Frontal cortex (tissue), 4 donors: Measurements from ENCODE around the gene PEPD. TPM values are rescaled to one million over a fixed set of nuclear protein-coding genes. Genes with fewer than 3 reads are reported as not detected.

Source experiments
- DNase-seq, 2 donors: peaks; one replicate each; pipeline ENCODE4 v3.0.0; 2012; ENCODE audit warnings: low spot score in 2 of 2
- FAIRE-seq: peaks from 2 replicates; lab custom pipeline; 2012; peaks lifted over from hg19 to GRCh38; lab: Jason Lieb, UNC
- total RNA-seq: library from RNA; depleted of rRNA; stranded (reverse); fragments of >200 nt; gene quantifications from one replicate; pipeline ENCODE4 v1.2.3, GENCODE V29; 2014
- donor health status: control.
- donor health status: control.
- donor health status: control.

PEPD gene
- total RNA-seq, 1 donor from 2014 or later, result 28.1 TPM

GRCh38 chr19:33464010-33464732 lies 57.4 kb downstream of the PEPD start:
- FAIRE-seq (no peak), DNase-seq (no peak)

DNA sequence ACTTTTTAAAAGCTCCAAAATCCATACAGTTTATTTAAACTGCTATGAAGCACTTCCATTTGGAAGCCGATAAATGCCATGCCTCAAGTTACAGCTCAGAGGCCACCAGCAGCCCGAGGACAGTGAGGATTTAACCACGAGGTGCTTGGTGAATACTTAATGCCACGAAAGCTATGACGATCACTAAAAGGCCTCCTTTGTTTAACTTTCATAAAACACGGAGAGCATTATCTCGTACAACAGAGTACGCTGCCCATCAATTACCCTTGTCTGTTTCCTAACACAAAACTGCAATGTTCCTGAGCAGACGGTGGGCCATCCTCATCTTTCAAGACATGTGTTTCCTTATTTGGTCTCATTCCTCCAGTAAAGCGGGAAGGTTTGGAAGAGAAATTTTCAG lies 58.4 kb downstream of the PEPD start:
- DNase-seq (peak in 1 of 2 donors; percentile 33), FAIRE-seq (no peak)

DNA sequence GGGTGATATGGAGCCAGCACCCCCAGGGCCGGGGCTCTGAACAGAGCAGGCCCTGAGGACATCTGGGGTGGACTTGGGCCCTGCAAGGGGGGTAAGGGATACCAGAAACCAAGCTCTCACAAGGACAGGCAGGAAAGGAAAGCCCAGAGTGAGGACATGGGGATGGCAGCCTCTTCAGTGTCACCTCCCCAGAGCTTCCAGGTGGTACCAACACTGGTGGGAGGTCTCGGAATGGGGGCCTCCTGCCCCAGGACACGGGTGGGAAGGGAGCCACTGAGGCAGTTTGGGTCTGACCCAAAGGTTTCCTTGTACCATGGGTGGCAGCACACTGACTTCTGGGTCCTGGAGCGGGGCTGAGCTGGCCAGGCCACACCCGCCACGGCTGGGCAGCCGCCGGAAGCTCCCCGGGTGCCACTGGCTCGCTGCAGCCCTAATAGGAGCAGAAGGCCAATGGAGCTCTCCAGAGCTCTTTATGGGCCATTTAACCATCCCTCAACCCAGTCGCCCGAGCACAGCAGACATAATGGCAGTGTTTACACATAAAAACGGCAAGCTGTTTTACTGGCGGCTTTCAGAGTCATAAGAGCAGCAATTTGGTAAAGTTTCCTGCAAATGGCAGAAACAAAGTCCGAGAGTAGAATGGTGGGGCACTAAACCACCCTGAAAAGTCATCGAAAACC lies 59.3 kb downstream of the PEPD start:
- FAIRE-seq, result no peak

GRCh38 chr19:33461256-33462111 lies 60.1 kb downstream of the PEPD start:
- FAIRE-seq (no peak), DNase-seq (no peak)

More for the DNA sequence above, 59.3 kb downstream of the PEPD start:
- DNase-seq, result no peak

- FAIRE-seq (no peak), DNase-seq (no peak)
Observed at GRCh38 chr19:33460221-33460908, 61.2 kb downstream of the PEPD start.

DNA sequence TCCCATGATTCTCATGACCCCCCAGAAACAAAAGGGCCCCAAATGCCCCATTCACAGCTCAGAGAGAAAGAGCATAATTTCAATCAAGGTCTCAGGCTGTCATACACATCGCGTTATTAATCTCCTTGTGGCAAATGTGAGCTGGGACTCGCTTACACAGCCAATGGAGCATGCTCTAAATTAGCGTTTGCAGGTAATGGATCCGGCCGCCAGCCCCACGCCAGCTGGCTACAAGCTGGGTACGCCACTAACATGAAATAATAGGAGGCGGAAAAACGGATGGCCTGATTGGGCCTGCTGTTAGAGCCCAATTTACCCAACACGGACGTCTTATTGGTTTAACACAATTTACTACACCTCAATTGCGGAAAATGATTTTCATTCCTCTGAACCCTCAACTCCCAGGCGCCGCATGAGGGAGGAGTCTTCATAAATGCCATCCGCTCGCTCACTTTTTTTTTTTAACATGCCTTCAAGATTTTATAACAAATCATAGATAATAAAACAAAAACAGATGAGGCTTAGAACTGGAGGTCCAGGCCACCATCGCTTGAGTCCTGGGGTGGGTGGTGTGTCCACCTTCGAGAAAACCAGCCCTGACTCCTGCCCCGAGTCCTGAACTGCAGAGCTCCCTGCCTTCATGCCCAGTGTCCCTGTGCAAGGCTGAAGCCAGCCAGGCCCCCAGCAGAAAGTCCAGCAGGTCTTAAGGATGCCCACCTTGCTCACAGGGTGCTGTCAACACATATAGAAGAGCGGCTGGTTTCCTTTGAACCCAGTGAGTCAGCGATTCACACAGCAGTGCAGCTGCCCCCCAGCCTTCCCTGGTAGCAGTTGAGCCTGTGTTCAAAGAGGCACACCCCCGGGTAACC lies 62.1 kb downstream of the PEPD start:
- DNase-seq (no peak), FAIRE-seq (no peak)

- no peak for FAIRE-seq
Observed at GRCh38 chr19:33458807-33459206, 62.8 kb downstream of the PEPD start.

DNA sequence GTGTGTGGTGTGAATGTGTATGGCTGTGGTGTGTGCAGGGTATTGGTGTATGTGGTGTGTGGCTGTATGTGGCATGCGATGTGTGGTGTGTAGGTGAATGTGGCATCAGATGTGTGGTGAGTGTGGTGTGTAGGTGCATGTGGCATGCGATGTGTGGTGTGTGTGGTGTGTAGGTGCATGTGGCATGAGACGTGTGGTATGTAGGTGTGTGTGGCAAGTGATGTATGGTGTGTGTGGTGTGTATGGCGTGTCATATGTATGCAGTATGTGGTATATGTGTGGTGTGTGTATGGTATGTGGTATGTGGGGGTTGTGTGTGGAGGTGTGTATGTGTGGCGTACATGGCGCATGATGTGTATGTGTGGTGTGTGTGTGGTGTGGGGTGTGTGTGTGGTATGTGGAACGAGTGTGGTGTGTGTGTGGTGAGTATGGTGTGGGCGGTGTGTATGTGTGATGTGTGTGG lies 63.4 kb downstream of the PEPD start:
- no peak for DNase-seq
- FAIRE-seq, result no peak

More at GRCh38 chr19:33458807-33459206, 62.8 kb downstream of the PEPD start:
- DNase-seq, result no peak

GRCh38 chr19:33456845-33457220 lies 64.8 kb downstream of the PEPD start:
- DNase-seq, result no peak

GRCh38 chr19:33456076-33456844 lies 65.3 kb downstream of the PEPD start:
- FAIRE-seq, result no peak

More at GRCh38 chr19:33456845-33457220, 64.8 kb downstream of the PEPD start:
- no peak for FAIRE-seq

DNA sequence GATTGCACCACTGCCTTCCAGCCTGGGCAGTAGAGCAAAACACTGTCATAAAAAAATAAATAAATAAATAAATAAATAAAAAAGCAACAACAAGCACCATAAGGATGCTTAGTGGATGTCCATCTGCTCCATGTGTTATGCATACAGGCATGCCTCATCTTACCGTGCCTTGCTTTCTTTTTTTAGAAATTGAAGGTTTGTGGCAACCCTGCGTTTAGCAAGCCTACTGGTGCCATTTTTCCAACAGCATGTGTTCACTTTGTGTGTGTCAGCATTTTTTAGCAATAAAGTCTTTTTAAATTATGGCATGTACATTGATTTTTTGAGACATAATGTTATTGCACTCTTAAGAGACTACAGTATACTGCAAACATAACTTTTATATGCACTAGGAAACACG lies 68.3 kb downstream of the PEPD start:
- FAIRE-seq (no peak), DNase-seq (no peak)

More at GRCh38 chr19:33456076-33456844, 65.3 kb downstream of the PEPD start:
- DNase-seq, result no peak

- DNase-seq (no peak), FAIRE-seq (no peak)
Observed at GRCh38 chr19:33450689-33451088, 70.9 kb downstream of the PEPD start.

GRCh38 chr19:33449799-33450198 lies 71.8 kb downstream of the PEPD start:
- FAIRE-seq, result no peak
- DNase-seq, result no peak

GRCh38 chr19:33448159-33448516 lies 73.5 kb downstream of the PEPD start:
- FAIRE-seq (no peak), DNase-seq (no peak)

DNA sequence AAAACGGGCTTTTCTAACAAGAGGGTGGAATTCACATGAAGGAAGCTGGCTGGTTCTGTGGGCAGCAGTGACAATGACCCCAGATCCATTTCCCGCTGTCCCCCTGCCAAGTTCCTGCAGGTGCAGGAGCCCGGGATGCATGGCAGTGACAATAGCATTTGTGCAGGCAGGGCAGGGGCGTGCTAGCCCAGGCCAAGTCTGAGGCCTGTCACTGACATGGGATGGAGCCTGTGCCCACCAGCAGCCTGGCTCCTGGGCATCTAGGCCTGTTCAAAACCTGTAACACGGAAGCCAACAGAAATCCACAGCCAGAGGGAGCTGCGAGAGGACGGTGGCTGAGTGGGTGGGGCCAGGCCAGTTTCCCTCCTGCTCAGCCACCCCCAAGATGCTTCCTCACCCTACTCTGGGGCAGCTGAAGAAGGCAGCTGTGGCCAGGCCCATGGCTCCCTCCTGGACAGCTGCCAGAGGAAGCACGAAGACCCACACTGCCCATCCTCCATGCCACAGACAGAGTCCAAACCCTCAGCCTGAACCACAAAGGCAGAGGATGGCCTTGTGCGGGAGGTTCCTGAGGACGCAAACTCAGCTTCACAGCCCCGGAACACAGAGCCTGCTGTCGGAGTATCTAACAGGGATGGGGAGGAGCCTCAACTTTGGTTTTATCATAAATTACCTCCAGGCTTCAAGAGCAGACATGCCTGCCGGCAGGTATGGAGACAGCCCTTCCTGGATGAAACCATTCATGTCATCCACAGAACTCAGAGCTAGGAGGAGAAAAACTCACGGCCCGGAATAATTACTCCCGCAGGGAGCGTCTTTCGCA lies 74.0 kb downstream of the PEPD start:
- FAIRE-seq (no peak), DNase-seq (no peak)

DNA sequence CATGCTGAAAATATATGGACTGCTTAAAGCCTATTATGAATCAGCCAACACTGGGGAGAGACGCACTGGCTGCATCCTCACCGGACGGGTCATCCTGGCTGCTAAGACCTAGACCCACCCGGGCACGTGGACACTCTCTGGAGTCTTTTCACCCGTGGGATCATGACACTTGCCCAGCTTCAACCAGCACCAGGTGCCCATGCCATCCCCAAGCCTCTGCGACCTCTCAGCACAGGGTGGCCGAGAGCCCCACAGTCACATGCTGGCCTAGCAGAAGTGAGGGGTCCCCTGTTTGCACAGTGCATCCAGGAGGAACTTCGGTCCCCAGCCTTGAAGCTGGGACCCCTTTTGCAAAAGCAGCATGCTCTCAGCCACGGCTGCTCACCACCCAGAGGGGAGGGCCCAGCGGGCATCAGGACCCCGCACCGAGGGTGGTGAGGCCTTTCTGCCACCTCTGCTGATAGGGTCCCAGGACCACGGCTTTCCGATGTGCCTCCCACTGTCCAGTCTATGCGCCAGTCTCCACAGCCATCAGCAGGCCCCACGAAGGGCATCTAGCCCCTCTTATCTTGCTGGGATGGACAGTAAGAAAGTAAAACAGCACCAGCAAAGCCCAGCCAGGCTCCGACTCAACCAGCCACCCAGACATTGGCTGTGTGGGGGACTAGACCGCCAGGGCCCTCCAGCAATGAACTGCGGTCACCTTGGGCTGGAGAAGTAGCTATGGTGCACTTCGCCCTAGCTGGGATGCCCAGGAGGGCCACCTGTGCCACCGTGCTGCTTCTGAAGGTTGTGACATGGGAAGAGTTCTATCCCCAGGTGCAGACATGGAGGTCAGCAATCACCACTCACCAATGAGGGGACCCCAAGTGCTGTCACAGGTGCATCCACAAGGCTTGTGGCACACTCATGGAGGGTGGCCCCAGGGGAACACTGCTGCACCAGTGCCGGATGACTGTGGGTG lies 75.0 kb downstream of the PEPD start:
- no peak for FAIRE-seq
- no peak for DNase-seq
